MCF 10A (cell line): ENCODE results near the gene MTUS2. TPM values are rescaled to one million over a fixed set of nuclear protein-coding genes. Genes with fewer than 3 reads are reported as not detected.

ENCODE experiments used
- BruUV-seq: library from RNA; stranded (reverse); fragments of 400-500 nt; replicated peaks from 2 replicates; lab custom pipeline; 2021; lab: Mats Ljungman, UMichigan
- CTCF ChIA-PET: fragments of 300-600 bp; sonication (Branson Sonifier 250); formaldehyde crosslinking; extraction: SDS; loops from one replicate; lab custom pipeline; 2021; ENCODE audit warnings: antibody characterized with exemption, inconsistent platforms; lab: Yijun Ruan, JAX
- POLR2A ChIA-PET: fragments of 300-600, 350-650 bp; sonication (Branson Sonifier 250); formaldehyde crosslinking; extraction: SDS; loops from one replicate; lab custom pipeline; 2020; ENCODE audit warnings: antibody characterized with exemption, inconsistent platforms; lab: Yijun Ruan, JAX
- DNase-seq: peaks from one replicate; pipeline ENCODE4 v3.0.0-alpha.2; 2018; ENCODE audit not compliant: unreplicated experiment
- H3K27ac Mint-ChIP-seq: one replicate; pipeline ENCODE4 v1.8.0; 2022; ENCODE audit warnings: mild to moderate bottlenecking, low read depth, mixed read lengths; ENCODE audit not compliant: unreplicated experiment
- H3K27me3 Mint-ChIP-seq: one replicate; pipeline ENCODE4 v1.8.0; 2022; ENCODE audit warnings: mixed read lengths; ENCODE audit not compliant: insufficient read depth, unreplicated experiment
- H3K36me3 Mint-ChIP-seq: one replicate; pipeline ENCODE4 v1.8.0; 2022; ENCODE audit warnings: mild to moderate bottlenecking, moderate library complexity, mixed read lengths; ENCODE audit not compliant: insufficient read depth, unreplicated experiment
- H3K4me1 Mint-ChIP-seq: one replicate; pipeline ENCODE4 v1.8.0; 2022; ENCODE audit warnings: mixed read lengths; ENCODE audit not compliant: insufficient read depth, unreplicated experiment
- H3K4me3 Mint-ChIP-seq: one replicate; pipeline ENCODE4 v1.8.0; 2022; ENCODE audit warnings: mild to moderate bottlenecking, moderate library complexity, mixed read lengths; ENCODE audit not compliant: unreplicated experiment
- H3K9me3 Mint-ChIP-seq: one replicate; pipeline ENCODE4 v1.8.0; 2022; ENCODE audit warnings: mixed read lengths; ENCODE audit not compliant: unreplicated experiment
- CTCF ChIP-seq: fragments of 200-600 bp; IDR thresholded peaks from one replicate; pipeline ENCODE4 v1.8.0; 2022; ENCODE audit warnings: antibody characterized with exemption, mild to moderate bottlenecking; ENCODE audit not compliant: unreplicated experiment
- intact Hi-C: fragments of 100-400 bp; cut with micrococcal nuclease; formaldehyde crosslinking; loops from 2 replicates; pipeline ENCODE4 v1.14.1; 2022
- total RNA-seq: library from RNA; stranded (reverse); gene quantifications from 2 replicates; pipeline ENCODE4 v1.2.3, GENCODE V29; 2022

The MTUS2 gene
- total RNA-seq, 1 experiment from 2014 or later: not detected

- intact Hi-C loops: no loop called here
- BruUV-seq: no TSS peak
- POLR2A ChIA-PET: no interaction called here
- no peak for TF ChIP-seq CTCF
- Mint-ChIP-seq H3K36me3 (no peaks in the 10 kb centered on the region), H3K27ac (no peak overlapping the region), H3K9me3 (peaks cover 9% of the 10 kb centered on the region), H3K4me1 (no peaks in the 10 kb centered on the region), H3K4me3 (no peak overlapping the region), H3K27me3 (no peaks in the 10 kb centered on the region)
- CTCF ChIA-PET: interaction anchor here (1.2 kb wide), 1 partner anchor 10 kb away, joined by 3 read pairs; no protein-coding TSS in a partner anchor
- no peak for DNase-seq
These were observed 286.5 kb downstream of the MTUS2 start for GRCh38 chr13:29106651-29107050.

GRCh38 chr13:29108068-29108786 is 288.1 kb downstream of the MTUS2 start:
- ChIA-PET CTCF (interaction anchor here (1.0 kb wide), 1 partner anchor 23 kb away, joined by 5 read pairs; no protein-coding TSS in a partner anchor), POLR2A (no interaction called here)
- TF ChIP-seq CTCF: no peak
- Mint-ChIP-seq H3K9me3 (peaks cover 19% of the 10 kb centered on the region), H3K27me3 (no peaks in the 10 kb centered on the region), H3K4me1 (no peaks in the 10 kb centered on the region), H3K27ac (no peak overlapping the region), H3K36me3 (no peaks in the 10 kb centered on the region), H3K4me3 (no peak overlapping the region)
- no TSS peak for BruUV-seq
- intact Hi-C loops: no loop called here
- no peak for DNase-seq

- ChIA-PET POLR2A (interaction anchor here (0.5 kb wide), 1 partner anchor 860 kb away, joined by 4 read pairs; no protein-coding TSS in a partner anchor), CTCF (no interaction called here)
- peaks cover 28% of the 10 kb centered on the region for H3K9me3 Mint-ChIP-seq
- TF ChIP-seq CTCF: no peak
- no peak overlapping the region for H3K4me3 Mint-ChIP-seq
- intact Hi-C loops: no loop called here
- no peak overlapping the region for H3K27ac Mint-ChIP-seq
- no peak for DNase-seq
- no peaks in the 10 kb centered on the region for H3K4me1 Mint-ChIP-seq
- H3K36me3 Mint-ChIP-seq: no peaks in the 10 kb centered on the region
- H3K27me3 Mint-ChIP-seq: no peaks in the 10 kb centered on the region
- no TSS peak for BruUV-seq
These were observed 289.8 kb downstream of the MTUS2 start for GRCh38 chr13:29109987-29110386.

- peak; percentile 2 for DNase-seq
- no peak overlapping the region for H3K27ac Mint-ChIP-seq
- no peaks in the 10 kb centered on the region for H3K27me3 Mint-ChIP-seq
- intact Hi-C loops: no loop called here
- H3K9me3 Mint-ChIP-seq: peaks cover 25% of the 10 kb centered on the region
- no peaks in the 10 kb centered on the region for H3K4me1 Mint-ChIP-seq
- POLR2A ChIA-PET: interaction anchor here (1.1 kb wide), 1 partner anchor 20 kb away, joined by 3 read pairs; no protein-coding TSS in a partner anchor
- no peaks in the 10 kb centered on the region for H3K36me3 Mint-ChIP-seq
- CTCF ChIA-PET: interaction anchor here (0.9 kb wide), 1 partner anchor 76 kb away, joined by 3 read pairs; no protein-coding TSS in a partner anchor
- no peak for TF ChIP-seq CTCF
- no TSS peak for BruUV-seq
- no peak overlapping the region for H3K4me3 Mint-ChIP-seq
These were observed 291.3 kb downstream of the MTUS2 start for GRCh38 chr13:29111446-29111845.
